ENCODE results near the gene FMN1. TPM values are rescaled to one million over a fixed set of nuclear protein-coding genes. Genes with fewer than 3 reads are reported as not detected.

The FMN1 gene
- total and polyA plus RNA-seq, 2 of the 13 experiments (the other 11 are each of a cell fraction or from before 2014, with no cell fraction given), result 0.20 to 0.60 TPM

DNA sequence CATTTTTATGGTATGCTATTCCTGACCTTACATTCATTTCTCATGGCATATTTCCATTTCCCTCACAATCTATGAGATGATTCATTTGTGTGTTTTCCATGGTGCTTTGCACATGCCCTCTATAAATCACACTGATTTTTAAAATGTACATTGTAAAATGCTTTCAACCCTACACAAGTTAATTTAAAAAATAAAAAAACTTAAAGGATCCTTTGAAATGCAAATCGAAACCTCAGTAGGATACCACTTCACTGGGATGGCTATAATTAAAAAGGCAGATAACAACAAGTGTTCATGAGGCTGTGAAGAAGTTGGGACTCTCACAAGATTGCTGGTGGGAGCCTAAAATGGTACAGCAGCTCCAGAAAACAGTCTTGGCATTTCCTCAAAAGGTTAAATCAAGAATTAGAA is 83.5 kb downstream of the FMN1 start:
- Histone ChIP-seq H3K9ac (ENCODE audit: insufficient read depth, low read depth, low read length) (no peak overlapping the region), H3K27ac (ENCODE audit: extremely low read length, insufficient read depth, low read length) (no peak overlapping the region), H4K20me1 (ENCODE audit: insufficient read depth, low read length) (no peaks in the 10 kb centered on the region), H3K4me3 (replicated peaks in 1 of 3; ENCODE audit: insufficient read depth in 1 of 3, low read depth in 2 of 3, low read length in 3 of 3) (no peak overlapping the region), H3K79me2 (ENCODE audit: insufficient read depth, low read length) (no peaks in the 10 kb centered on the region), H2AFZ (ENCODE audit: low read length) (no peak overlapping the region), H3K9me3 (ENCODE audit: low read length) (no peaks in the 10 kb centered on the region), H3K27me3 (ENCODE audit: control insufficient read depth in 1 of 2, insufficient read depth in 2 of 2, low read length in 2 of 2) (no peaks in the 10 kb centered on the region; a peak in 1 of 5 replicates), H3K36me3 (replicated peaks in 1 of 2; ENCODE audit: control insufficient read depth in 1 of 2, insufficient read depth in 2 of 2, low read length in 2 of 2) (no peaks in the 10 kb centered on the region), H3K4me1 (ENCODE audit: insufficient read depth, low read length) (no peaks in the 10 kb centered on the region), H3K4me2 (ENCODE audit: low read depth, low read length) (no peak overlapping the region)
- POLR2A ChIA-PET, result no interaction called here
- ATAC-seq, result no peak
- DNase-seq (ENCODE audit: low spot score), result no peak
- in situ Hi-C loops (cut with HindIII; ENCODE audit: extremely low pct_ligation_motif_present, low pct_unique_long_range_greater_than_20kb), result no loop called here
- no peak for FAIRE-seq
- CTCF ChIA-PET (ENCODE audit: low intra/inter-chr PET ratio, low total read pairs), result no interaction called here
- intact Hi-C loops (cut with micrococcal nuclease; ENCODE audit: unreplicated experiment), result no loop called here
- WGBS (ENCODE audit: low lambda C conversion rate), result 0% methylated on average over 1 of the region's 1 CpG
- no TSS peak for BruUV-seq (replicated peaks)
- TF ChIP-seq ZFP37 (CRISPR knock-in tag; IDR thresholded peaks at IDR 0.05; ENCODE audit: borderline replicate concordance) (no peak), DRAP1 (CRISPR knock-in tag; IDR thresholded peaks at IDR 0.05) (no peak), HES4 (CRISPR knock-in tag; IDR thresholded peaks at IDR 0.05; ENCODE audit: borderline replicate concordance) (no peak), GFI1 (CRISPR knock-in tag; IDR thresholded peaks at IDR 0.05; ENCODE audit: borderline replicate concordance) (no peak), PRDM10 (CRISPR knock-in tag; IDR thresholded peaks at IDR 0.05; ENCODE audit: low read depth) (no peak), HDAC6 (IDR thresholded peaks at IDR 0.05; ENCODE audit: low read depth, low read length) (no peak), KMT2A (CRISPR knock-in tag; IDR thresholded peaks at IDR 0.05) (no peak), ZNF879 (CRISPR knock-in tag; IDR thresholded peaks at IDR 0.05) (no peak), CCAR2 (optimal IDR thresholded peaks at IDR 0.05; ENCODE audit: low read depth, low read length) (no peak), HHEX (CRISPR knock-in tag; IDR thresholded peaks at IDR 0.05) (no peak), ZNF17 (CRISPR knock-in tag; IDR thresholded peaks at IDR 0.05) (no peak), ZBTB37 (CRISPR knock-in tag; IDR thresholded peaks at IDR 0.05) (no peak), MYNN (CRISPR knock-in tag; IDR thresholded peaks at IDR 0.05; ENCODE audit: low read depth) (no peak)
- TF ChIP-seq, protein P1, sequence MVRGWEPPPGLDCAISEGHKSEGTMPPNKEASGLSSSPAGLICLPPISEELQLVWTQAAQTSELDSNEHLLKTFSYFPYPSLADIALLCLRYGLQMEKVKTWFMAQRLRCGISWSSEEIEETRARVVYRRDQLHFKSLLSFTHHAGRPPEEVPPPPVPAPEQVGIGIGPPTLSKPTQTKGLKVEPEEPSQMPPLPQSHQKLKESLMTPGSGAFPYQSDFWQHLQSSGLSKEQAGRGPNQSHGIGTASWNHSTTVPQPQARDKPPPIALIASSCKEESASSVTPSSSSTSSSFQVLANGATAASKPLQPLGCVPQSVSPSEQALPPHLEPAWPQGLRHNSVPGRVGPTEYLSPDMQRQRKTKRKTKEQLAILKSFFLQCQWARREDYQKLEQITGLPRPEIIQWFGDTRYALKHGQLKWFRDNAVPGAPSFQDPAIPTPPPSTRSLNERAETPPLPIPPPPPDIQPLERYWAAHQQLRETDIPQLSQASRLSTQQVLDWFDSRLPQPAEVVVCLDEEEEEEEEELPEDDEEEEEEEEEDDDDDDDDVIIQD (CRISPR knock-in tag; IDR thresholded peaks at IDR 0.05; ENCODE audit: low read depth), result no peak
- TF ChIP-seq, protein P2, sequence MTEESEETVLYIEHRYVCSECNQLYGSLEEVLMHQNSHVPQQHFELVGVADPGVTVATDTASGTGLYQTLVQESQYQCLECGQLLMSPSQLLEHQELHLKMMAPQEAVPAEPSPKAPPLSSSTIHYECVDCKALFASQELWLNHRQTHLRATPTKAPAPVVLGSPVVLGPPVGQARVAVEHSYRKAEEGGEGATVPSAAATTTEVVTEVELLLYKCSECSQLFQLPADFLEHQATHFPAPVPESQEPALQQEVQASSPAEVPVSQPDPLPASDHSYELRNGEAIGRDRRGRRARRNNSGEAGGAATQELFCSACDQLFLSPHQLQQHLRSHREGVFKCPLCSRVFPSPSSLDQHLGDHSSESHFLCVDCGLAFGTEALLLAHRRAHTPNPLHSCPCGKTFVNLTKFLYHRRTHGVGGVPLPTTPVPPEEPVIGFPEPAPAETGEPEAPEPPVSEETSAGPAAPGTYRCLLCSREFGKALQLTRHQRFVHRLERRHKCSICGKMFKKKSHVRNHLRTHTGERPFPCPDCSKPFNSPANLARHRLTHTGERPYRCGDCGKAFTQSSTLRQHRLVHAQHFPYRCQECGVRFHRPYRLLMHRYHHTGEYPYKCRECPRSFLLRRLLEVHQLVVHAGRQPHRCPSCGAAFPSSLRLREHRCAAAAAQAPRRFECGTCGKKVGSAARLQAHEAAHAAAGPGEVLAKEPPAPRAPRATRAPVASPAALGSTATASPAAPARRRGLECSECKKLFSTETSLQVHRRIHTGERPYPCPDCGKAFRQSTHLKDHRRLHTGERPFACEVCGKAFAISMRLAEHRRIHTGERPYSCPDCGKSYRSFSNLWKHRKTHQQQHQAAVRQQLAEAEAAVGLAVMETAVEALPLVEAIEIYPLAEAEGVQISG (CRISPR knock-in tag; IDR thresholded peaks at IDR 0.05), result no peak

Measured in HepG2 (cell line).